ENCODE measurements around the gene BRD8. TPM values are rescaled to one million over a fixed set of nuclear protein-coding genes. Genes with fewer than 3 reads are reported as not detected.

BRD8 gene
- total RNA-seq, 1 experiment from 2014 or later: 73.4 TPM

DNA sequence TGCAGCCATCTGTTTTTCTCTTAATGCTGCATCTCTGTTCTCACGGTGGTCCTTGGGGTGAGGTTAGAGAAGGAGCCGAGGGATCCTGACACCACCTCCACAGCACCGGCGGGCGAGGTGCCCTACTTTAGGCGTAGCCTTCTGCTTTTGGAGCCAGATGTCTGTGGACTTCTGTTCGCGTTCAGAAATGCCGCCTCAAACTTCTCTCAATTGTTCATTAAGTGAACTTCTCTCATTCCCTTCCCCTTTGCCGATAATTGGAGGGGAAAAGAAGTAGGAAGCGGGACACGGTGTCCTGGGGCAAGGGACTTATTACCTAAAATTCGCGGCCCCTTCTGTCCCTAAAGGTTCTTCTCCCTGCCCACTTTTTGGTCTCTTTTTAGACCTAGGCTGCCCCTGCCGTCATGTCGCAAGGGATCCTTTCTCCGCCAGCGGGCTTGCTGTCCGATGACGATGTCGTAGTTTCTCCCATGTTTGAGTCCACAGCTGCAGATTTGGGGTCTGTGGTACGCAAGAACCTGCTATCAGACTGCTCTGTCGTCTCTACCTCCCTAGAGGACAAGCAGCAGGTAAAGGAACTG is 937 bp upstream of the BRD8 start:
- ChIA-PET POLR2A (interaction anchor here (0.6 to 1.2 kb wide), 13 partner anchors 9 to 396 kb away, joined by 3 to 14 read pairs (median 7); partner anchors contain the start of genes CDC23, CDC25C, ETF1 and FAM53C), CTCF (interaction anchor here (0.5 to 3.4 kb wide), 7 partner anchors 103 to 285 kb away, joined by 3 to 34 read pairs (median 6); partner anchors contain the start of genes CDC25C, EGR1 and KDM3B)
- no peaks in the 10 kb centered on the region for H3K9me3 Mint-ChIP-seq
- peaks cover 51% of the 10 kb centered on the region for H3K36me3 Mint-ChIP-seq
- no peak overlapping the region for H3K4me3 Mint-ChIP-seq
- H3K27ac Mint-ChIP-seq: no peak overlapping the region
- H3K27me3 Mint-ChIP-seq (ENCODE audit: low read depth): no peaks in the 10 kb centered on the region
- no peak; the same call in 1 of the 2 replicates for ATAC-seq
- peaks cover 13% of the 10 kb centered on the region for H3K4me1 Mint-ChIP-seq
- DNase-seq (ENCODE audit: low spot score): peak; percentile 15
- TF ChIP-seq, protein P1, sequence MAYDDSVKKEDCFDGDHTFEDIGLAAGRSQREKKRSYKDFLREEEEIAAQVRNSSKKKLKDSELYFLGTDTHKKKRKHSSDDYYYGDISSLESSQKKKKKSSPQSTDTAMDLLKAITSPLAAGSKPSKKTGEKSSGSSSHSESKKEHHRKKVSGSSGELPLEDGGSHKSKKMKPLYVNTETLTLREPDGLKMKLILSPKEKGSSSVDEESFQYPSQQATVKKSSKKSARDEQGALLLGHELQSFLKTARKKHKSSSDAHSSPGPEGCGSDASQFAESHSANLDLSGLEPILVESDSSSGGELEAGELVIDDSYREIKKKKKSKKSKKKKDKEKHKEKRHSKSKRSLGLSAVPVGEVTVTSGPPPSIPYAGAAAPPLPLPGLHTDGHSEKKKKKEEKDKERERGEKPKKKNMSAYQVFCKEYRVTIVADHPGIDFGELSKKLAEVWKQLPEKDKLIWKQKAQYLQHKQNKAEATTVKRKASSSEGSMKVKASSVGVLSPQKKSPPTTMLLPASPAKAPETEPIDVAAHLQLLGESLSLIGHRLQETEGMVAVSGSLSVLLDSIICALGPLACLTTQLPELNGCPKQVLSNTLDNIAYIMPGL (CRISPR knock-in tag; IDR thresholded peaks at IDR 0.05): no peak
- TF ChIP-seq, protein P2, sequence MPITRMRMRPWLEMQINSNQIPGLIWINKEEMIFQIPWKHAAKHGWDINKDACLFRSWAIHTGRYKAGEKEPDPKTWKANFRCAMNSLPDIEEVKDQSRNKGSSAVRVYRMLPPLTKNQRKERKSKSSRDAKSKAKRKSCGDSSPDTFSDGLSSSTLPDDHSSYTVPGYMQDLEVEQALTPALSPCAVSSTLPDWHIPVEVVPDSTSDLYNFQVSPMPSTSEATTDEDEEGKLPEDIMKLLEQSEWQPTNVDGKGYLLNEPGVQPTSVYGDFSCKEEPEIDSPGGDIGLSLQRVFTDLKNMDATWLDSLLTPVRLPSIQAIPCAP (CRISPR knock-in tag; IDR thresholded peaks at IDR 0.05): 0 out of 2 replicates have a peak, but pooled peaks have one; percentile 15
- TF ChIP-seq ZNF671 (CRISPR knock-in tag; IDR thresholded peaks at IDR 0.05) (no peak), KAT7 (CRISPR knock-in tag; IDR thresholded peaks at IDR 0.05; ENCODE audit: borderline replicate concordance) (no peak), ZNF138 (CRISPR knock-in tag; conservative IDR thresholded peaks at IDR 0.05) (no peak), SOX15 (CRISPR knock-in tag; IDR thresholded peaks at IDR 0.05) (no peak), GABPB1 (CRISPR knock-in tag; IDR thresholded peaks at IDR 0.05) (no peak), FOXP1 (CRISPR knock-in tag; IDR thresholded peaks at IDR 0.05; ENCODE audit: borderline replicate concordance) (no peak), ZNF396 (CRISPR knock-in tag; IDR thresholded peaks at IDR 0.05; ENCODE audit: borderline replicate concordance) (no peak), ZBTB21 (CRISPR knock-in tag; IDR thresholded peaks at IDR 0.05; ENCODE audit: borderline replicate concordance) (no peak), EMX1 (CRISPR knock-in tag; IDR thresholded peaks at IDR 0.05) (no peak), ATF1 (CRISPR knock-in tag; IDR thresholded peaks at IDR 0.05) (no peak), ESRRA (CRISPR knock-in tag; IDR thresholded peaks at IDR 0.05; ENCODE audit: borderline replicate concordance) (no peak), FOXK1 (CRISPR knock-in tag; IDR thresholded peaks at IDR 0.05) (no peak)
- TF ChIP-seq, protein P3, sequence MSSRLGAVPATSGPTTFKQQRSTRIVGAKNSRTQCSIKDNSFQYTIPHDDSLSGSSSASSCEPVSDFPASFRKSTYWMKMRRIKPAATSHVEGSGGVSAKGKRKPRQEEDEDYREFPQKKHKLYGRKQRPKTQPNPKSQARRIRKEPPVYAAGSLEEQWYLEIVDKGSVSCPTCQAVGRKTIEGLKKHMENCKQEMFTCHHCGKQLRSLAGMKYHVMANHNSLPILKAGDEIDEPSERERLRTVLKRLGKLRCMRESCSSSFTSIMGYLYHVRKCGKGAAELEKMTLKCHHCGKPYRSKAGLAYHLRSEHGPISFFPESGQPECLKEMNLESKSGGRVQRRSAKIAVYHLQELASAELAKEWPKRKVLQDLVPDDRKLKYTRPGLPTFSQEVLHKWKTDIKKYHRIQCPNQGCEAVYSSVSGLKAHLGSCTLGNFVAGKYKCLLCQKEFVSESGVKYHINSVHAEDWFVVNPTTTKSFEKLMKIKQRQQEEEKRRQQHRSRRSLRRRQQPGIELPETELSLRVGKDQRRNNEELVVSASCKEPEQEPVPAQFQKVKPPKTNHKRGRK (CRISPR knock-in tag; IDR thresholded peaks at IDR 0.05; ENCODE audit: borderline replicate concordance): no peak
- TF ChIP-seq, protein P4, sequence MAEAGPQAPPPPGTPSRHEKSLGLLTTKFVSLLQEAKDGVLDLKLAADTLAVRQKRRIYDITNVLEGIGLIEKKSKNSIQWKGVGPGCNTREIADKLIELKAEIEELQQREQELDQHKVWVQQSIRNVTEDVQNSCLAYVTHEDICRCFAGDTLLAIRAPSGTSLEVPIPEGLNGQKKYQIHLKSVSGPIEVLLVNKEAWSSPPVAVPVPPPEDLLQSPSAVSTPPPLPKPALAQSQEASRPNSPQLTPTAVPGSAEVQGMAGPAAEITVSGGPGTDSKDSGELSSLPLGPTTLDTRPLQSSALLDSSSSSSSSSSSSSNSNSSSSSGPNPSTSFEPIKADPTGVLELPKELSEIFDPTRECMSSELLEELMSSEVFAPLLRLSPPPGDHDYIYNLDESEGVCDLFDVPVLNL (CRISPR knock-in tag; IDR thresholded peaks at IDR 0.05; ENCODE audit: borderline replicate concordance, low read depth): no peak
- TF ChIP-seq, protein P5, sequence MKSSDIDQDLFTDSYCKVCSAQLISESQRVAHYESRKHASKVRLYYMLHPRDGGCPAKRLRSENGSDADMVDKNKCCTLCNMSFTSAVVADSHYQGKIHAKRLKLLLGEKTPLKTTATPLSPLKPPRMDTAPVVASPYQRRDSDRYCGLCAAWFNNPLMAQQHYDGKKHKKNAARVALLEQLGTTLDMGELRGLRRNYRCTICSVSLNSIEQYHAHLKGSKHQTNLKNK (CRISPR knock-in tag; IDR thresholded peaks at IDR 0.05): no peak
- TF ChIP-seq, protein P6, sequence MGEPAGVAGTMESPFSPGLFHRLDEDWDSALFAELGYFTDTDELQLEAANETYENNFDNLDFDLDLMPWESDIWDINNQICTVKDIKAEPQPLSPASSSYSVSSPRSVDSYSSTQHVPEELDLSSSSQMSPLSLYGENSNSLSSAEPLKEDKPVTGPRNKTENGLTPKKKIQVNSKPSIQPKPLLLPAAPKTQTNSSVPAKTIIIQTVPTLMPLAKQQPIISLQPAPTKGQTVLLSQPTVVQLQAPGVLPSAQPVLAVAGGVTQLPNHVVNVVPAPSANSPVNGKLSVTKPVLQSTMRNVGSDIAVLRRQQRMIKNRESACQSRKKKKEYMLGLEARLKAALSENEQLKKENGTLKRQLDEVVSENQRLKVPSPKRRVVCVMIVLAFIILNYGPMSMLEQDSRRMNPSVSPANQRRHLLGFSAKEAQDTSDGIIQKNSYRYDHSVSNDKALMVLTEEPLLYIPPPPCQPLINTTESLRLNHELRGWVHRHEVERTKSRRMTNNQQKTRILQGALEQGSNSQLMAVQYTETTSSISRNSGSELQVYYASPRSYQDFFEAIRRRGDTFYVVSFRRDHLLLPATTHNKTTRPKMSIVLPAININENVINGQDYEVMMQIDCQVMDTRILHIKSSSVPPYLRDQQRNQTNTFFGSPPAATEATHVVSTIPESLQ (CRISPR knock-in tag; IDR thresholded peaks at IDR 0.05): no peak
- TF ChIP-seq, protein P7, sequence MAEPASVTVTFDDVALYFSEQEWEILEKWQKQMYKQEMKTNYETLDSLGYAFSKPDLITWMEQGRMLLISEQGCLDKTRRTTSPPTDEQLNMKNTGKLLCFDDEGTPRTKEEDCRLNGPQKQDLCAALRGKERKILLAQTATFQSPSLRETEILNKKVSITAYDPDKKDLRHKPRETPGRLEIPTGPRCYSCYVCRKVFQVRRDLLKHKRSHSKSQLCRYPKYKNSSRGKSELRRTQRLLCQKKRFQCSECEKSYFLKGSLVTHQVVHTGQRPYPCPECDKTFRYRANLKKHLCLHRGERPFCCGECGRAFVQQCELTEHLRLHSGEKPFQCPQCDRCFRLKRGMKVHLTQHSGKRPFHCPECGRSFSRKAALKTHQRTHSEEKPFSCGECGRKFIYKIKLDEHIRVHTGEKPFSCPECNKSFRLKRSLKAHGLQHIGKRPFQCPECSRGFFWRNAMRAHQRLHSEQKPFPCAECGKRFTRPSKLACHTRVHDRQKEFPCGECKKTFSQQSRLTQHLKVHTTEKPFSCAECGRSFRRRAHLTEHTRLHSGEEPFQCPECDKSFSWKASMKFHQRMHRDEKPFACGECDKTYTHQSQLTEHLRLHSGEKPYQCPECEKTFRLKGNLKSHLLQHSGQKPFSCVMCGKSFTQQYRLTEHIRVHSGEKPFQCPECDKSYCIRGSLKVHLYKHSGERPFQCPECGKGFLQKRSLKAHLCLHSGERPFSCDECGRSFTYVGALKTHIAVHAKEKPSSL (CRISPR knock-in tag; conservative IDR thresholded peaks at IDR 0.05): no peak
- TF ChIP-seq, protein P8, sequence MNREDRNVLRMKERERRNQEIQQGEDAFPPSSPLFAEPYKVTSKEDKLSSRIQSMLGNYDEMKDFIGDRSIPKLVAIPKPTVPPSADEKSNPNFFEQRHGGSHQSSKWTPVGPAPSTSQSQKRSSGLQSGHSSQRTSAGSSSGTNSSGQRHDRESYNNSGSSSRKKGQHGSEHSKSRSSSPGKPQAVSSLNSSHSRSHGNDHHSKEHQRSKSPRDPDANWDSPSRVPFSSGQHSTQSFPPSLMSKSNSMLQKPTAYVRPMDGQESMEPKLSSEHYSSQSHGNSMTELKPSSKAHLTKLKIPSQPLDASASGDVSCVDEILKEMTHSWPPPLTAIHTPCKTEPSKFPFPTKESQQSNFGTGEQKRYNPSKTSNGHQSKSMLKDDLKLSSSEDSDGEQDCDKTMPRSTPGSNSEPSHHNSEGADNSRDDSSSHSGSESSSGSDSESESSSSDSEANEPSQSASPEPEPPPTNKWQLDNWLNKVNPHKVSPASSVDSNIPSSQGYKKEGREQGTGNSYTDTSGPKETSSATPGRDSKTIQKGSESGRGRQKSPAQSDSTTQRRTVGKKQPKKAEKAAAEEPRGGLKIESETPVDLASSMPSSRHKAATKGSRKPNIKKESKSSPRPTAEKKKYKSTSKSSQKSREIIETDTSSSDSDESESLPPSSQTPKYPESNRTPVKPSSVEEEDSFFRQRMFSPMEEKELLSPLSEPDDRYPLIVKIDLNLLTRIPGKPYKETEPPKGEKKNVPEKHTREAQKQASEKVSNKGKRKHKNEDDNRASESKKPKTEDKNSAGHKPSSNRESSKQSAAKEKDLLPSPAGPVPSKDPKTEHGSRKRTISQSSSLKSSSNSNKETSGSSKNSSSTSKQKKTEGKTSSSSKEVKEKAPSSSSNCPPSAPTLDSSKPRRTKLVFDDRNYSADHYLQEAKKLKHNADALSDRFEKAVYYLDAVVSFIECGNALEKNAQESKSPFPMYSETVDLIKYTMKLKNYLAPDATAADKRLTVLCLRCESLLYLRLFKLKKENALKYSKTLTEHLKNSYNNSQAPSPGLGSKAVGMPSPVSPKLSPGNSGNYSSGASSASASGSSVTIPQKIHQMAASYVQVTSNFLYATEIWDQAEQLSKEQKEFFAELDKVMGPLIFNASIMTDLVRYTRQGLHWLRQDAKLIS (CRISPR knock-in tag; IDR thresholded peaks at IDR 0.05; ENCODE audit: borderline replicate concordance): no peak
- TF ChIP-seq, protein P9, sequence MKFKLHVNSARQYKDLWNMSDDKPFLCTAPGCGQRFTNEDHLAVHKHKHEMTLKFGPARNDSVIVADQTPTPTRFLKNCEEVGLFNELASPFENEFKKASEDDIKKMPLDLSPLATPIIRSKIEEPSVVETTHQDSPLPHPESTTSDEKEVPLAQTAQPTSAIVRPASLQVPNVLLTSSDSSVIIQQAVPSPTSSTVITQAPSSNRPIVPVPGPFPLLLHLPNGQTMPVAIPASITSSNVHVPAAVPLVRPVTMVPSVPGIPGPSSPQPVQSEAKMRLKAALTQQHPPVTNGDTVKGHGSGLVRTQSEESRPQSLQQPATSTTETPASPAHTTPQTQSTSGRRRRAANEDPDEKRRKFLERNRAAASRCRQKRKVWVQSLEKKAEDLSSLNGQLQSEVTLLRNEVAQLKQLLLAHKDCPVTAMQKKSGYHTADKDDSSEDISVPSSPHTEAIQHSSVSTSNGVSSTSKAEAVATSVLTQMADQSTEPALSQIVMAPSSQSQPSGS (CRISPR knock-in tag; IDR thresholded peaks at IDR 0.05; ENCODE audit: borderline replicate concordance, low read depth): no peak
